Measurements from ENCODE around the gene SLC10A4.
A peak's percentile ranks its signal among the peaks of the same experiment; 100 is the strongest.

SLC10A4 gene

GRCh38 chr4:48490680-48491513 lies 7.8 kb downstream of the SLC10A4 start:
- Histone ChIP-seq H3K27me3 (ENCODE audit: insufficient read depth, poor library complexity, severe bottlenecking) (peaks cover 24% of the 10 kb centered on the region), H3K27ac (replicated peaks) (no peak overlapping the region), H3K4me3 (replicated peaks; ENCODE audit: insufficient read depth, low read length) (no peak overlapping the region)
- peak in 1 of 2 experiments; percentile 9 for DNase-seq (ENCODE audit: low read depth in 1 of 2, low spot score in 1 of 2)
- TF ChIP-seq REST (IDR thresholded peaks at IDR 0.05; ENCODE audit: insufficient replicate concordance, low read depth) (no peak), SPI1 (IDR thresholded peaks at IDR 0.05; ENCODE audit: borderline replicate concordance, low read depth) (peak; percentile 58)

GRCh38 chr4:48491514-48492176 lies 8.5 kb downstream of the SLC10A4 start:
- Histone ChIP-seq H3K27ac (replicated peaks) (no peak overlapping the region), H3K4me3 (replicated peaks; ENCODE audit: insufficient read depth, low read length) (no peak overlapping the region), H3K27me3 (ENCODE audit: insufficient read depth, poor library complexity, severe bottlenecking) (peaks cover 17% of the 10 kb centered on the region)
- TF ChIP-seq, protein P1, sequence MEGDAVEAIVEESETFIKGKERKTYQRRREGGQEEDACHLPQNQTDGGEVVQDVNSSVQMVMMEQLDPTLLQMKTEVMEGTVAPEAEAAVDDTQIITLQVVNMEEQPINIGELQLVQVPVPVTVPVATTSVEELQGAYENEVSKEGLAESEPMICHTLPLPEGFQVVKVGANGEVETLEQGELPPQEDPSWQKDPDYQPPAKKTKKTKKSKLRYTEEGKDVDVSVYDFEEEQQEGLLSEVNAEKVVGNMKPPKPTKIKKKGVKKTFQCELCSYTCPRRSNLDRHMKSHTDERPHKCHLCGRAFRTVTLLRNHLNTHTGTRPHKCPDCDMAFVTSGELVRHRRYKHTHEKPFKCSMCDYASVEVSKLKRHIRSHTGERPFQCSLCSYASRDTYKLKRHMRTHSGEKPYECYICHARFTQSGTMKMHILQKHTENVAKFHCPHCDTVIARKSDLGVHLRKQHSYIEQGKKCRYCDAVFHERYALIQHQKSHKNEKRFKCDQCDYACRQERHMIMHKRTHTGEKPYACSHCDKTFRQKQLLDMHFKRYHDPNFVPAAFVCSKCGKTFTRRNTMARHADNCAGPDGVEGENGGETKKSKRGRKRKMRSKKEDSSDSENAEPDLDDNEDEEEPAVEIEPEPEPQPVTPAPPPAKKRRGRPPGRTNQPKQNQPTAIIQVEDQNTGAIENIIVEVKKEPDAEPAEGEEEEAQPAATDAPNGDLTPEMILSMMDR (IDR thresholded peaks at IDR 0.05; ENCODE audit: insufficient read depth, low read length), result no peak
- TF ChIP-seq SPI1 (IDR thresholded peaks at IDR 0.05; ENCODE audit: borderline replicate concordance, low read depth) (no peak), POLR2AphosphoS5 (IDR thresholded peaks at IDR 0.05; ENCODE audit: low read depth) (no peak), GABPA (IDR thresholded peaks at IDR 0.05; ENCODE audit: low read depth) (no peak)
- DNase-seq (ENCODE audit: low read depth in 1 of 2, low spot score in 1 of 2), result no peak

GRCh38 chr4:48493452-48494100 lies 10.4 kb downstream of the SLC10A4 start:
- H3K27me3 ChIP-seq (ENCODE audit: insufficient read depth, poor library complexity, severe bottlenecking), result peaks cover 11% of the 10 kb centered on the region
- TF ChIP-seq REST (IDR thresholded peaks at IDR 0.05; ENCODE audit: insufficient replicate concordance, low read depth), result no peak
- TF ChIP-seq, protein P1 (IDR thresholded peaks at IDR 0.05; ENCODE audit: insufficient read depth, low read length), result no peak
- no peak for TF ChIP-seq POLR2AphosphoS5 (IDR thresholded peaks at IDR 0.05; ENCODE audit: low read depth)
- no peak for TF ChIP-seq GABPA (IDR thresholded peaks at IDR 0.05; ENCODE audit: low read depth)
- TF ChIP-seq SPI1 (IDR thresholded peaks at IDR 0.05; ENCODE audit: borderline replicate concordance, low read depth), result no peak
- H3K27ac ChIP-seq (replicated peaks), result no peak overlapping the region
- H3K4me3 ChIP-seq (replicated peaks; ENCODE audit: insufficient read depth, low read length), result no peak overlapping the region
- peak in 1 of 2 experiments; percentile 24 for DNase-seq (ENCODE audit: low read depth in 1 of 2, low spot score in 1 of 2)

- TF ChIP-seq, protein P1 (IDR thresholded peaks at IDR 0.05; ENCODE audit: insufficient read depth, low read length), result no peak
- TF ChIP-seq REST (IDR thresholded peaks at IDR 0.05; ENCODE audit: insufficient replicate concordance, low read depth) (no peak), POLR2AphosphoS5 (IDR thresholded peaks at IDR 0.05; ENCODE audit: low read depth) (no peak), GABPA (IDR thresholded peaks at IDR 0.05; ENCODE audit: low read depth) (no peak), SPI1 (IDR thresholded peaks at IDR 0.05; ENCODE audit: borderline replicate concordance, low read depth) (no peak)
- H3K27ac ChIP-seq (replicated peaks), result no peak overlapping the region
- no peak overlapping the region for H3K4me3 ChIP-seq (replicated peaks; ENCODE audit: insufficient read depth, low read length)
- H3K27me3 ChIP-seq (ENCODE audit: insufficient read depth, poor library complexity, severe bottlenecking), result no peaks in the 10 kb centered on the region
- DNase-seq (ENCODE audit: low read depth in 1 of 2, low spot score in 1 of 2), result no peak
Observed at GRCh38 chr4:48495941-48496340, 12.8 kb downstream of the SLC10A4 start.
